Measurements from ENCODE around the gene PPDPF.
A peak's percentile ranks its signal among the peaks of the same experiment; 100 is the strongest.

The PPDPF gene

DNA sequence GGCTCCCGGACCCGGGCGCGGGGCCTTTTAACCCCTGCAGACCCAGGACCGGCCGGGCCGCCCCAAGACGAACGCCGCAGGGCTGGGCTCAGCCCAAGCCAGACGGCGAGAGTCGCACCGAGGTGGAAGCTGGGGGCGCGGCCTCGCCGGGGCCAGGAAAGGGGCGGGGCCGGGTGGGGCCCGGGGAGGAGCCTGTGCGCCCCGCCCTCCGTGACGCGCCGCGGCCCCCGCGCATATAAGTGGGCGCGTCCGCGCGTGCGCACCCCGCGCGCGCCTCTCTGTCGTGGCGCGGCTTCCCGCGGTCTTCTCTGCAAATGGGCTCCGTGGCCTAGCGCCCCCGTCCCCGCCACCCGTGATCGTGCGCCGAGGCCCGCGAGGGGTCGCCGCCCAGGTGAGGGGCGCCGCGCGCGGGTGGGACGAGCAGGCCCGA is at the start of gene PPDPF:
Gene PPDPF, plus strand, starts transcription at position 262 of the 430 bp plus-strand sequence. CDS start 544 bp downstream, outside the sequence.
- H3K4me3 ChIP-seq (ENCODE audit: low read depth, low read length) = peak within 1 kb of the TSS; percentile 77
- DNase-seq (ENCODE audit: low read depth) = no peak
- TF ChIP-seq CTCF (IDR thresholded peaks at IDR 0.05; ENCODE audit: low read depth, low read length, missing control alignments) = no peak

- DNase-seq (ENCODE audit: low read depth) = no peak
- no peak for TF ChIP-seq CTCF (IDR thresholded peaks at IDR 0.05; ENCODE audit: low read depth, low read length, missing control alignments)
- no peak overlapping the region for H3K4me3 ChIP-seq (ENCODE audit: low read depth, low read length)
These were observed 49.4 kb upstream of the PPDPF start for GRCh38 chr20:63471002-63471716.

- no peak for DNase-seq (ENCODE audit: low read depth)
- H3K4me3 ChIP-seq (ENCODE audit: low read depth, low read length) = no peak overlapping the region
- no peak for TF ChIP-seq CTCF (IDR thresholded peaks at IDR 0.05; ENCODE audit: low read depth, low read length, missing control alignments)
These were observed 48.9 kb upstream of the PPDPF start for GRCh38 chr20:63471717-63471980.

DNA sequence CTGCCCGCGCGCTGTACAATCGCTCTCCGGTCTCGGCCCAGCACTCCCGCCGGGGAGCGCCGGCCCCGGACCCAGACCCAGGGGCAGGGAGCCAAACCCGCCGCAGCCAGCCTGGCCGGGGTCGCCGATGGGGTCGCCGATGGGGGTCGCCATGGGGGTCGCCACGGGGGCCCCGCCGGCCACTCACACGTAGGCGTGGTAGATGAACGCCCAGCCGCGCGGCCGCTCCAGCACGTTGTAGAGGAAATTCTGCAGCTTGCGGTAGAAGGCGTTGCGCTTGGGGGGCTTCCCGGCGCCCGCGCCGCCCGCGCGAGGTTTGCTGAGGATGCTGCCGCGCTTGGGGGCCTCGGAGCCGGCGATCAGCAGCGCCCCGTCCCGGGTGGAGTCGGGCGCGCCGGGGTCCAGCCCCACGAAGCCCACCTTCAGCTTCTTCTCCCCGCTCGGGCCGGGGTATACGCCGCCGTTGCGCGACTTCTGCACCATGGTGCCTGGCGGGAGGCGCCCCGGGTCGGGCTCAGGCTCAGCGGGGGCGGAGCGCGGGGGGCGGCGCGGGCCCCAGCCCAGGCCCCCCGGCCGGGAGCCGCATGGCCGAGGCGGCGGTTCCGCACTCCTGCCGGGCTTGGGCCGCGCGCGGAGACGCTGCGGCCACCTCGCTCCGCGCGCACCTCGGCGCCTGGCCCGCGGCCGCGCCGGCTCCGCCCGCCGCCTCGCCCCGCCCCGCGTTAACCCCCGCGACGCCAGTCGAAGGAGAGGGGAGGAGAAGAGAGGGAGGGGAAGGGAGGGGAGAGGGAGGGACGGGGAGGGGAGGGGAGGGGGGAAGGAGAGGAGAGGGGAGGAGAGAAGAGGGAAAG is 48.4 kb upstream of the PPDPF start, which contains the start of gene KCNQ2:
Gene KCNQ2, minus strand, starts transcription at position 675 of the 851 bp plus-strand sequence. Its CDS starts 192 bp downstream, at position 483.
- no peak for DNase-seq (ENCODE audit: low read depth)
- no peak for TF ChIP-seq CTCF (IDR thresholded peaks at IDR 0.05; ENCODE audit: low read depth, low read length, missing control alignments)

DNA sequence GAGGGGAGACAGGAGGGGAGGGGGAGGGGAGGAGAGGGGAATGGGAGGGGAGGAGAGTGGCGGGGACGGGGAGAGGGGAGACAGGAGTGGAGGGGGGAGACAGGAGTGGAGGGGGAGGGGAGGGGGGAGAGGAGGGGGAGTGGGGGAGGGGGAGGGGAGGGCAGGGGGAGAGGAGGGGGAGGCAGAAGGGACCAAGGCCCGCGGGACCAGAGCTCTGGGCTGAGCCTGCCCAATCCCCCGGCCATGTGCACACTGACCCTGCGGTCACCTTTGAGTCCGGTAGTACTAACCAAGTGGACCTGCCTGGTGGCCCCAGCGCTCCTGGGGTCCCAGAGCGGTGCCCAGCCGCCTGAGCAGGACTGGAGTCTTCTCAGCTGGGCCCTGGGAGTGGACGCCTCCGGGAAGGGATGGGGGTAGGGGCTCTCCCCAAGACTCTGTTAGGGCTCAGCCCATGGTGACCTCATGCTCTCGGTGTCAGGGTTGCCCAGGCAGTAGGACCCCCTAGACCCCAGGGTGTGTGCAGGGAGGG is 47.6 kb upstream of the PPDPF start:
- DNase-seq (ENCODE audit: low read depth) = no peak
- no peak for TF ChIP-seq CTCF (IDR thresholded peaks at IDR 0.05; ENCODE audit: low read depth, low read length, missing control alignments)
- H3K4me3 ChIP-seq (ENCODE audit: low read depth, low read length) = no peak overlapping the region

More for the DNA sequence above, 48.4 kb upstream of the PPDPF start, which contains the start of gene KCNQ2:
- H3K4me3 ChIP-seq (ENCODE audit: low read depth, low read length) = no peak within 1 kb of the TSS

- H3K4me3 ChIP-seq (ENCODE audit: low read depth, low read length) = no peak overlapping the region
- DNase-seq (ENCODE audit: low read depth) = no peak
- TF ChIP-seq CTCF (IDR thresholded peaks at IDR 0.05; ENCODE audit: low read depth, low read length, missing control alignments) = no peak
These were observed 46.8 kb upstream of the PPDPF start for GRCh38 chr20:63473555-63474449.
